Measurements from ENCODE around the gene CLIC1. TPM values are rescaled to one million over a fixed set of nuclear protein-coding genes. Genes with fewer than 3 reads are reported as not detected.

CLIC1 gene
- total and polyA plus RNA-seq, 7 donors: 20.6 to 85.9 (median 37.5) TPM

- no peak for ATAC-seq
- Histone ChIP-seq H3K4me3 (no peak overlapping the region), H3K36me3 (ENCODE audit: insufficient read depth in 1 of 2, low read depth in 1 of 2) (no peaks in the 10 kb centered on the region), H3K9me3 (no peaks in the 10 kb centered on the region), H3K4me1 (no peaks in the 10 kb centered on the region), H3K27me3 (ENCODE audit: insufficient read depth in 3 of 3, low read length in 2 of 3) (no peaks in the 10 kb centered on the region), H3K27ac (no peak overlapping the region)
- intact Hi-C loops (cut with DNase I): no loop called here
- no peak for DNase-seq
- WGBS, 3 donors: 89 to 91% (median 90%) methylated on average over 5 of the region's 5 CpGs
- TF ChIP-seq CTCF (IDR thresholded peaks at IDR 0.05): no peak
Measured at GRCh38 chr6:31720196-31720770, 16.0 kb downstream of the CLIC1 start.

GRCh38 chr6:31719001-31719400, 17.3 kb downstream of the CLIC1 start:
- intact Hi-C loops (cut with DNase I): no loop called here
- no peak overlapping the region for H3K27ac ChIP-seq
- no peak for ATAC-seq
- no peak for TF ChIP-seq CTCF (IDR thresholded peaks at IDR 0.05)
- H3K4me1 ChIP-seq: no peaks in the 10 kb centered on the region
- no peak overlapping the region for H3K4me3 ChIP-seq
- H3K36me3 ChIP-seq (ENCODE audit: insufficient read depth in 1 of 2, low read depth in 1 of 2): no peaks in the 10 kb centered on the region
- DNase-seq: no peak
- H3K9me3 ChIP-seq: no peaks in the 10 kb centered on the region
- 85 to 92% (median 86%) methylated on average over 6 of the region's 6 CpGs for WGBS, 3 donors
- H3K27me3 ChIP-seq (ENCODE audit: insufficient read depth in 3 of 3, low read length in 2 of 3): no peaks in the 10 kb centered on the region

- WGBS, 3 donors: 75 to 92% (median 85%) methylated on average over 1 of the region's 1 CpG
- Histone ChIP-seq H3K27ac (no peak overlapping the region), H3K4me3 (no peak overlapping the region), H3K36me3 (ENCODE audit: insufficient read depth in 1 of 2, low read depth in 1 of 2) (no peaks in the 10 kb centered on the region), H3K4me1 (no peaks in the 10 kb centered on the region), H3K9me3 (no peaks in the 10 kb centered on the region), H3K27me3 (ENCODE audit: insufficient read depth in 3 of 3, low read length in 2 of 3) (no peaks in the 10 kb centered on the region)
- DNase-seq (no peak), ATAC-seq (no peak)
- intact Hi-C loops (cut with DNase I): no loop called here
- no peak for TF ChIP-seq CTCF (IDR thresholded peaks at IDR 0.05)
Measured at GRCh38 chr6:31718265-31718664, 18.1 kb downstream of the CLIC1 start.

GRCh38 chr6:31717499-31718222, 18.7 kb downstream of the CLIC1 start:
- Histone ChIP-seq H3K4me3 (no peak overlapping the region), H3K9me3 (no peaks in the 10 kb centered on the region), H3K27me3 (ENCODE audit: insufficient read depth in 3 of 3, low read length in 2 of 3) (no peaks in the 10 kb centered on the region), H3K27ac (no peak overlapping the region), H3K36me3 (ENCODE audit: insufficient read depth in 1 of 2, low read depth in 1 of 2) (no peaks in the 10 kb centered on the region), H3K4me1 (no peaks in the 10 kb centered on the region)
- intact Hi-C loops (cut with DNase I): no loop called here
- WGBS, 3 donors: 73 to 83% (median 74%) methylated on average over 10 of the region's 10 CpGs
- ATAC-seq (no peak), DNase-seq (no peak)
- no peak for TF ChIP-seq CTCF (IDR thresholded peaks at IDR 0.05)
